Parathyroid adenoma (tissue), 2 donors: ENCODE results near the gene SETD3.

Experiments used
- H2AFZ ChIP-seq: fragments of 300-600 bp; sonication (generic); one replicate; pipeline ENCODE4 v1.7.0; 2017; ENCODE audit warnings: antibody characterized with exemption, mild to moderate bottlenecking
- H3K27ac ChIP-seq: fragments of 300-600 bp; sonication (generic); one replicate; pipeline ENCODE4 v1.7.0; 2017
- H3K27me3 ChIP-seq: fragments of 300-600 bp; sonication (generic); one replicate; pipeline ENCODE4 v1.7.0; 2017; ENCODE audit warnings: low read length; ENCODE audit not compliant: control insufficient read depth, insufficient read depth
- H3K36me3 ChIP-seq: fragments of 300-600 bp; sonication (generic); one replicate; pipeline ENCODE4 v1.7.0; 2017; ENCODE audit warnings: low read length; ENCODE audit not compliant: control insufficient read depth, insufficient read depth
- H3K4me1 ChIP-seq: fragments of 300-600 bp; sonication (generic); one replicate; pipeline ENCODE4 v1.7.0; 2017; ENCODE audit warnings: control low read depth
- H3K4me2 ChIP-seq: fragments of 300-600 bp; sonication (generic); one replicate; pipeline ENCODE4 v1.7.0; 2017; ENCODE audit warnings: low read length
- H3K4me3 ChIP-seq: fragments of 300-600 bp; sonication (generic); one replicate; pipeline ENCODE4 v1.7.0; 2017; ENCODE audit warnings: low read depth, low read length
- H3K79me2 ChIP-seq: fragments of 300-600 bp; sonication (generic); one replicate; pipeline ENCODE4 v1.7.0; 2017; ENCODE audit warnings: control low read depth
- H3K9ac ChIP-seq: fragments of 300-600 bp; sonication (generic); one replicate; pipeline ENCODE4 v1.7.0; 2017; ENCODE audit warnings: mild to moderate bottlenecking
- H3K9me3 ChIP-seq: fragments of 300-600 bp; sonication (generic); one replicate; pipeline ENCODE4 v1.7.0; 2017; ENCODE audit warnings: low read length; ENCODE audit not compliant: control insufficient read depth
- CTCF ChIP-seq: fragments of 300-600 bp; sonication (generic); IDR thresholded peaks from one replicate; pipeline ENCODE4 v1.7.0; 2017; ENCODE audit warnings: antibody characterized with exemption, mild to moderate bottlenecking
- donor health status: primary hyperparathyroidism.

Gene SETD3

GRCh38 chr14:99508896-99509629, 28.4 kb upstream of the SETD3 start:
- Histone ChIP-seq H3K9me3 (no peaks in the 10 kb centered on the region), H3K36me3 (no peaks in the 10 kb centered on the region), H3K27me3 (no peaks in the 10 kb centered on the region), H3K4me1 (no peaks in the 10 kb centered on the region), H2AFZ (no peak overlapping the region), H3K4me2 (no peak overlapping the region), H3K27ac (no peak overlapping the region), H3K4me3 (no peak overlapping the region), H3K79me2 (no peaks in the 10 kb centered on the region), H3K9ac (no peak overlapping the region)
- no peak for TF ChIP-seq CTCF

GRCh38 chr14:99507860-99508640, 27.4 kb upstream of the SETD3 start:
- Histone ChIP-seq H3K9me3 (no peaks in the 10 kb centered on the region), H3K27ac (no peak overlapping the region), H3K36me3 (no peaks in the 10 kb centered on the region), H3K27me3 (no peaks in the 10 kb centered on the region), H3K79me2 (no peaks in the 10 kb centered on the region), H3K4me3 (no peak overlapping the region), H2AFZ (no peak overlapping the region), H3K4me1 (no peaks in the 10 kb centered on the region), H3K9ac (no peak overlapping the region), H3K4me2 (no peak overlapping the region)
- no peak for TF ChIP-seq CTCF

- Histone ChIP-seq H3K36me3 (no peaks in the 10 kb centered on the region), H3K4me2 (no peak overlapping the region), H3K9ac (no peak overlapping the region), H3K9me3 (no peaks in the 10 kb centered on the region), H2AFZ (no peak overlapping the region), H3K27me3 (no peaks in the 10 kb centered on the region), H3K4me3 (no peak overlapping the region), H3K27ac (no peak overlapping the region), H3K79me2 (no peaks in the 10 kb centered on the region), H3K4me1 (no peaks in the 10 kb centered on the region)
- no peak for TF ChIP-seq CTCF
Measured at GRCh38 chr14:99506276-99506675, 25.6 kb upstream of the SETD3 start.

GRCh38 chr14:99505089-99505488, 24.4 kb upstream of the SETD3 start:
- H3K4me1 ChIP-seq = no peaks in the 10 kb centered on the region
- no peaks in the 10 kb centered on the region for H3K27me3 ChIP-seq
- H3K27ac ChIP-seq = no peak overlapping the region
- no peaks in the 10 kb centered on the region for H3K9me3 ChIP-seq
- H3K36me3 ChIP-seq = no peaks in the 10 kb centered on the region
- H2AFZ ChIP-seq = no peak overlapping the region
- no peaks in the 10 kb centered on the region for H3K79me2 ChIP-seq
- H3K4me2 ChIP-seq = no peak overlapping the region
- TF ChIP-seq CTCF = no peak
- no peak overlapping the region for H3K4me3 ChIP-seq
- no peak overlapping the region for H3K9ac ChIP-seq
